ELR (cell line): ENCODE results near the gene CDC42BPG.
A peak's percentile ranks its signal among the peaks of the same experiment; 100 is the strongest.
"Not testable (repeated sequence)": the region's sequence is repeated elsewhere in the genome, so short reads cannot be mapped to it uniquely, and the experiment has no call there.

Experiments used
- DNase-seq: peaks from one replicate; pipeline ENCODE4 v3.0.0-alpha.2; 2015; ENCODE audit warnings: low read depth

The CDC42BPG gene

DNA sequence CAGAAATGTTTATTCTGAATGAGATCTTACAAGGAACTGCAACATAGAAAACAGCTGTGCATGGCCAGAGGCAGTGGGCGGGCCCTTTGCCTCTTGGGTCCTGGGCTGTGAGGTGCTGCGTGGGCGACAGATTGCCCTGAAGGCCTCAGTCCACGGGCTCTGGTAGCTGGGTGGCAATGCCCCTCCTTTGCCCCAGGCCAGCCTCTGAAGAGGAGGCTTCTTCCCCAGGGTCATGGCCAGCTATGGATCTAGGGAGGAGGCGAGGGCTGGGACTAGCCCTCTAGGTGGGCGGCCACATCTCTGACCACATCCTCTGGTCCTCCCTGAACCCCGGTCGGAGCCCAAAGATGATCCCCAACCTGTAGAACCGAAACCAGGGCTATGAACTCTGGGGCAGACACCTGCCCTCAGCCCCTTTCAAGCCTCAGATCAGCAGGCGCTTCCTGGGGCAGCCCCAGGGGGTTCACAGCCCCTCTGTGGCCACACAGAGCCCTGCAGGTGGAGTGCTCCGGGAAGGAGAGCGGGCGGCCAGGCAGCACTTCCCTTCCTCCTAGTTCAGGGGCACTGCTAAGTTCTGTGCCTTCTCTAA is 6.6 kb upstream of the CDC42BPG start:
- DNase-seq, result peak; percentile 56

DNA sequence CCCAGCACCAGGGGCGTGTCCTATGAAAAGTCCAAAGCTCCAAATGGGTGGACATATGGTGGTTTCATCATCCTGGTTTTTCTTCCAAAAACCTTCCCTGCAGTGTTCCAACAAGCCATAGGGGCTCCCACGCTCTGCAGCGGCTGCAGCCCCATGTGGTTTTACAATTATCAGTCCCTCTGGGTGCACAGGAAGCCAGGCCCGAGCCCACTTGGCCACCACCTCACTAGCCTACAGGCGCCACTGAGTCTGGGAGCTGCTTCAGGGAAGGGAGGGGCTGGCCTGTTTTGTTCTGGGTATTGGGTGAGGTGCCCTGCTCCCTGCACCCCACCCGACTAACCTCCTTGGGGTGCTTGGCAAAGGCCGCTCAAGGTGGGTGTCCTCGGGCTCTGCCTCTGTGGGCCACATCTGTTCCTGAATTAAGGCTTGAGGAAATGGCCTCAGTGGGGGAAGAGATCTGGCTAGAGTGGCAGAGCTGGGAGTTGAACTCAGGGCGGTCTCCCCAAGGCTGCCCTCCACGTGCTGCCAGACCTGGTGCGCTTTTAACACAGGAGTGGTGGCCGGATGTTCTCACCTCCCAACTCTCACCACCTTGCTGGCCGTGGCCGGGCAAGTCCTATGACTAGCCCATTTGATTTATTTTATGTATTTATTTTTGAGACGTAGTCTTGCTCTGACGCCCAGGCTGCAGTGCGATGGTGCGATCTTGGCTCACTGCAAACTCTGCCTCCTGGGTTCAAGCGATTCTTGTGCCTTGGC is 5.3 kb upstream of the CDC42BPG start:
- DNase-seq, result peak; percentile 40

DNA sequence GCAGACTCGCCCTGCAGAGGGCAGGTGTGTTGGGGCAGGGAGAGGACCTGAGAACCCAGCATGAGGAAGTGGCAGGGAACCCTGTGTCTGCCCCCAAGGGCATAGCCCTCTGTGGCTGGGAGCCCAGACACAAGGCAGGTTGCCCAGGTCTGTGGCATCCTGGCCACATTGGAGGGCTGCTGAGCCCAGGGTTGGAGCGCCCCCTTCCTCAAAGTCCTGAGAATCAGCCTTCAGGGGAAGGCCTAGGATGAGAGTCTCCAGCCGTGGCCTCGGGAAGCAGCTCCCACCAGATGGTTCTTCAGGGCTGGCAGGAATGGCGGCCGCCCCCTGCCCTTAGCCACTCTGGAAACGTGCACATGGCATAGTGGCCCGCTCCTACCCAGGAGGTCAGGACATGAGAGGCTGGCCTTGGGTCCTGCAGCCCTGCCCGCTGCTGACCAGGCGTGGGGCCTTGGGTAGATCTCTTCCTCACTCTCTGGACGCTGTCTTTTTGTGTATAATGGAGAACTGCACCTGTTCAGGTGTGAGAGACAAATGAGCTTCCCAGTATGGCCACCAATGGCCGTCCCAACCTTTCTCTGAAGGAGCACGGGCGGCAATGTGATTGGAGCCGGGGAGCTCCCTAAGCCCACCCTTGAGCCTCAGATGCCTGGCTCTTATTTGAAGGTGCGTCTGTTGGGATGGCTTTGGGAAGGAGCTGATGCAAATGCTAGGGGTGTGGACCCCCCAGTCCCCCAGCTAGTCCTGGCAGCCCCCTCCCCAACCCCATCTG is 4.6 kb upstream of the CDC42BPG start:
- no peak for DNase-seq

DNA sequence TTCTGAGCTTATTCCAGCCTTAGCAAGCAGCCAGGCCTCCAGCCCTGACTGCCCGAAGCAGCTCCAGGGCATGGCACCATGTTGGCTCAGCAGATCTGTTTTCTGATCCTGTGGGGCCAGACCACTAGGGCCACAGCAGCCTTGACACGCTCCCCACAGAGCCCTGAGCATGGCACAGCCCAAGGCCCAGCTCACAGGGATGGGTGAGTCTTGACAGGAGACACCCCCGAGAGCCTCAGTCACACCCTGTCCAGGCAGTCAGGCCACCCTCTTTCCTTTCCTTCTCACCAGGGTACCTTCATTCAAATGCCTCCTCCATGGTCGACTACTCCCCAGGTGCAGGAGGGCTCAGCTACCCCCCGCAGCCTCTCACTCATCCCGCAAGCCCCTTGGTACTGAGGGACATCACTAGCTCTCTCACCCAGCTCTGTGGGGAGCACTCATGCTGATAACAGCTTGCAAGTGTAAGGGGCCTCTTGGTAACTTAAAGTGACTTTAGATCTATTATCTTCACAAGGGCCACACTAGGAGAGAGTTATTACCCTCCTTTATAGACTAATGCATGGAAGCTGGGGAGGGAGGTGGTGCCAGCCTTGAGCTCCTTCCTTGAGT is 3.9 kb upstream of the CDC42BPG start:
- no peak for DNase-seq

DNA sequence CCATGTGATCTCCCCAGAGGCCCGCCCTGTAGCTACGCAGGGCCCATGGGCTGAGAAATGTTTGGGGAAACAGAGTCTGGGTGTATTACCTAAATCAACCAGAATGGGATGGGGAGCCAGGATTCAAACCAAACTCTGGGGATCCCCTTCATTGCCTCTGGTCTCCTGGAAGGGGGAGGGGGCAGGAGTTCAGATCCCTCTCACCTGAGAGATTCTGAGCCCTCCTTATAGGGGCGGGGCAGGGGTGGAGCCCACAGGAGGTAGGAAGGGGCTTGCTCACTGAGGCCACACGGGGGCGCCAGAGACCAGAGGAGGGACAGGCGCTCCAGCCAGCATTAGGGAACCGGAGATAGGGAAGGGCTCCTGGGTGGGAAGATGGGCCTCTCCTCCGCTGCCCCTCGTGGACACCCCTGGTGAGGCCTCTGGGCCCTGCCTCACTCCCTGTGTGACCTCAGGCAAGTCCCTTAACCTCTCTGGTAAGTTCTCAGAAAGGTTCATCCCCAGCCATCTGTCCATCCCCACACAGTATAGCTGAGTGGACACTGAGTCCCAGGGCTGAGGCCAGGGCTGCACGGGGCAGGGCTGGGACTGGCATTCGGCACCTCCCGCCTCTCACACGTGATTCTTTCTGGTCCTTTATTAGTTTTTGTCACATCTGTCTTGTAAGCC is 2.7 kb upstream of the CDC42BPG start:
- peak; percentile 93 for DNase-seq

DNA sequence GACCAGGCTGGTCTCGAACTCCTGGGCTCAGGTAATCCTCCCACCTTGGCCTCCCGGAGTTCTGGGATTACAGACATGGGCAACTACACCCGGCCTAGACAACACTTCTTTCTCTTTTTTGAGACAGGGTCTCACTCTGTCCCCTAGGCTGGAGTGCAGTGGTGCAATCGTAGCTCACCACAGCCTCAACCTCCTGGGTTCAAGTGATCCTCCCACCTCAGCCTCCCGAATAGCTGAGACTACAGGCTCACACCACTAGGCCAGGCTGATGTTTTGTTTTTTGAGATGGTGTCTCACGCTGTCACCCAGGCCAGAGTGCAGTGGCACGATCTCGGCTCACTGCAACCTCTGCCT is 1.3 kb upstream of the CDC42BPG start:
- not testable (repeated sequence) for DNase-seq

DNA sequence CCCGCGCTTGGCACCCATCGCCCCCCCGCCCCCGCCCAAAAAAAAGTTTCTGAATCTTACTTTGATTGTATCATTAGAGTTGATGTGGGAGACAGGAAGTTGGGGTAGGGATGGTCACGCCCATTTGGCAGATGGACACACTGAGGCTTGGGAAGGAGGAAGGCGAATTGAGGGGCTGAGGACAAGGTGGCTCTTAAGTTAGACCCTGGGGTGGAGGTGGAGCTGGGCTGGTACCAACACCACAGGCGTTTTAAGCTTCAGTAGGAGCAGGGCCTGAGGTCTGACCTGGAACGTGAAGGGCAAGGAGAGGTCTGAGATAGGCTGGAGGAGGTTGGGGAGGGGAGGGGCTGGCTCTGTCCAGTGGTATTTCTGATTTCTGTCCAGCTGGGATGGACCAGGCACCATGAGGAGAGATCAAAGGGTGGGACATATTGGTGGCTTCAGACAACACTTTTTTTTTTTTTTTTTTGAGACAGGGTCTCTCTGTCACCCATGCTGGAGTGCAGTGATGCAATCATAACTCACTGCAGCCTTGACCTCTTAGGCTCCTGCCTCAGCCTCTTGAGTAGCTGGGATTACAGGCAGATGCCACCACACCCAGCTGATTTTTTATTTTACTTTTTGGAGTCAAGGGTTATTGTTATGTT is 799 bp upstream of the CDC42BPG start:
- no peak for DNase-seq

DNA sequence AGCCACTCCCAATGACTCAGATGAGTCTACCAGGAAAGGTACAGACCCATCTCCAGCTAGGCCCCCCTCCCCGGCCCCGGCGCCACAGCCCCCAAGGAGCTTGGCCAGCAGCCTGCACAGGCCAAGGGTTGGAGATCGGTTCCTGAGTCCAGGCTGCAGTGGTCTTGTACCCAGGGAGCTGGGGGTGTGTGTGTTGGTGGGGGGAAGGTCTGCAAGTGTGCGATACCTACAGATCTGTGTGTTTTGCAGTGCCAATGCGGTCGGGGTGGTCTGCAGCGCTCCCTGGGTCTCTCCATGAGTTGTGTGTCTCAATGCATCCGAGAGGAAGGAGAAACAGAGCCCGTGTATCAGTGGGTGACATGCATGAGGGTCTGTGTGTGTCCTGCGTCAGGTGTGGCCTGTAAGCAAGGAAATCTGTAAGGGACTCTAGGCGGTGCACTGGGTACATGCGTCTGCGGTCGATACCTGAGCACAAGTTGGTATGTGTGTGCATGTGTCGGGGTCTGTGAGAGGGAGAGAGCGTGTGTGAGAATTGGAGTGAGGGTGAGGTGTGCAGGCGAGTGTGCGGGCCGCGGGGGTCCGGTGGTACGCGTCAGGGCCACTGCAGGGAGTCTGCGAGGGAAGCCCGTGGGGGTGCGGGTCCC is 645 bp downstream of the CDC42BPG start:
- DNase-seq, result no peak

DNA sequence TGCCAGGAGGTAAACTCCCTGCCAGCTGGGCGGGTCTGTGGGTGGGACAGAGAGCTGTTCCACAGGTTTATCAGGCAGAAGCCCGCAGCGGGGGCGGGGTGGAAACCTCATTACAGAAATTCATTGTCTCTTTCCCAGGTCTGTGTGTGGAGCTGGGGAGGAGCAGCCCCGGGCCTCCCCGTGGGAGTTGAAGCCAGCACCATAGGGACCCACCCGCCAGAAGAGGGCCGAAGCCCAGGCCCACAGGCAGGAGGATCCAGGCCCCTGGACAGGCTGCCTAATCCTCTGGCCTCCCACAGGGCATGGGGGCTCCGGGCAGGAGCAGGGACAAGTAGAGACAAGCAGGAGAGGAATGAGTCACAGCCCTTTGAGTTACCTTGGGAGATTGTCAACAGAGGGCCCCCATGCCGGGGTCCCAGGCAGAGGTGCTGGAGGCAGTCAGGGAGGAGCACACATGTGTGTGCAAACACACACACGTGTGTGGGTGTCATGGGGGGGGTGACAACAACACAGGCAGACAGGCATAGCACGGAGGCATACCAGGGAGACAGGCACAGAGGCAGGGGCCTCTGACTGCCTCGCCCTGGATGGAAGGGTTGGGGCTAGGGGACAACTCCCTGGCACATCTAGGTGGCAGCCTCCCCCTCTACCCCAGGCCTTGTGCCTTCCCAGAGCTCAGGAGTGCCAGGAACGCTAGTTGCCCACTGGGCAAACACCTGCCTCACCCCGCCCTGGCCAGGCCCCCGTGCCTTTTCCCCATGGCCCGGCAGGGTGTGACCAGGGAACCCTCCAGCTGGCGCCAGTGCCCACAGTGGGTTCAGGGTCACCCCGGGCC is 1.4 kb downstream of the CDC42BPG start:
- DNase-seq, result peak; percentile 30

DNA sequence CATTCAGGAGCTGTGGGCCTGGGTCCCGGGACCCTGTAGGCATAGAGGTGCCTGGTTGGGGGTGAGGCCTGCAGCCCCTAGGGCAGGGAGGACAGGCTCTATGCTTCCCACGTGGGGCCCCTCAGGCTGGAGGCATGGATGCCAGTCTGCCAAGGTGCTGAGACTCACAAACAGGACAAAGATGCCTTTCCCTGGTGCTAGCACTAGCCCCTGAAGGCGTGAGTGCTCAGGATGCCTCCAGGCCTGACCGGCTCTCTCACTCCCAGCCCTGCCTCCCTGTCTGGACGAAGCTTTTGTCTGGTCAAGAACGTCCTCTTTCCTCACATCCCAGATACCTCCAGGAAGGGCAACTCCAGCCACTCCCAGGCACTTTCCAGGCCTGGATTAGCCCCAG is 2.1 kb downstream of the CDC42BPG start:
- peak; percentile 24 for DNase-seq

DNA sequence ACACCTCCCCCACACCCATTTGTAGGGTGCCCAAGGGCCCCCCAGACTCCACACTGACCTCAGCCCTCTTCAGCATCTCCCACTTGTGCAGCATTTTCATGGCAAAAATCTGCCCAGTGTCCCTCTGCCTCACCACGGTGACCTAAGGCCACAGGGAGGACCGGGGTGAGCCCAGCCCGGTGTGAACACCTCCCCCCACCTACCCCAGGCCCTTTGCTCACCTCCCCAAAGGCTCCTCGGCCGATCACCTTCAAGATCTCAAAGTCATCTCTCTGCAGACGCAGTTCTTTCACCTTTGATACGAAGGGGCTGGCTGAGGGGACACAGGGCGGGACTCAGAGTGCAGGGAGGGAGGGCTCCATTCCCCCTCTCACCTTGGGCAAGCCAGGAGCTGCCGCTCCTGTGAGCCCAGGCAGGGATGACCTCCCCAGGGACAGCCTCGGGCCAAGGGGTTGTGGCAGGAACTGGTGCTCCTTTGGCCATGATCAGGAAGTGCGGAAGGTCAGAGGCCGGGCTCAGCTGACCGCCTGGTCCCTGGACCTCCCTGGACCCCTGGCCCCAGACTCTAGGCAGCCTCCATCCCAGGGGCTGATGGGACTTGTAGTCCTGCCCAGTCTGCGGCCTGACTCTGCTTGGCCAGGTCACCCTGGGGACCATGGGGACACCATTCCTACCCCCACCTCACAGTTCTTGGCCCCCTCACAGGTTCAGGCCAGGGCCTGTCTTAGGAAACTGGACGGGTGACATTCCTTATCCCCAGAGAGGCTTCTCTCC is 2.7 kb downstream of the CDC42BPG start:
- no peak for DNase-seq

DNA sequence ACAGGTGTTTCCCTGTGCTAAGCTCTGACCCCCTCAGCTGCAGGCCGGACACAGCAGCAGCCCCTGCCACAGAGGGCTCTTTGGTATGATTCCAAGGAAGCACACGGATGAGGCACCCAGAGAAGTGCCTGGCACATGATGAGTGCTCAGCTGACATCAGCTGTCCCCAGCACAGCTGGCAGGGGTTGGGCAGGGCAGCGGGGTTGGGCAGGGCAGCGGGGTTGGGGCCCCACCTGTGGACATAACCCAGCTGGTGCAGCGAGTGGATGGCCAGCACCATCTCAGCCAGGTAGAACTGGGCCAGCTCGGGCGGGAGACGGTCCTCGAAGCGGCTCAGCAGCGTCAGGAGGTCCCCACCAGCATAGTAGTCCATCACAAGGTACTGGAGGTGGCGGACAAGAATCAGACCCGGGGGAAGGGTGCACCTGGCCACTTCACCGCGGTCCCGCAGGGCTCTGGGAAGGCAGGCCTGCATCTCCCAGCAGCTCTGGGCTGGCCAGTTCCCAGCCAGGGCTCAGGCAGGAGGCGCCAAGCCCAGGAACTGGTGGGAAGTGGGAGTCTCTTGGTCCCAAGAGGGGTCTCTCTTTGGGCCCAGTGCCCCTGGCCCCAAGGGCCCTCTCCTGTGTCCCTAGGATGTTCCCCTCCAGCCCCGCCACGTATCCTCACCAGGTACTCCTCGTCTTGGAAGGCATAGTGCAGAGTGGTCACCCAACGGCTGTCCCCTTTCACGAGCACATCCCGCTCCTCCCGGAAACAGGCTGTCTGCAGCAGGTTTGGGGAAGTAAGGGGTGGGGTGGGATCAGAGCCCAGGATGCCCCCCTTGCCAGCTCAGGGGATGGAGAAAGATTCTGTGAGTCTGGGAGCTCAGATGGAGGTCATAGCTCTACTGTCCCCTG is 4.3 kb downstream of the CDC42BPG start:
- DNase-seq, result no peak

DNA sequence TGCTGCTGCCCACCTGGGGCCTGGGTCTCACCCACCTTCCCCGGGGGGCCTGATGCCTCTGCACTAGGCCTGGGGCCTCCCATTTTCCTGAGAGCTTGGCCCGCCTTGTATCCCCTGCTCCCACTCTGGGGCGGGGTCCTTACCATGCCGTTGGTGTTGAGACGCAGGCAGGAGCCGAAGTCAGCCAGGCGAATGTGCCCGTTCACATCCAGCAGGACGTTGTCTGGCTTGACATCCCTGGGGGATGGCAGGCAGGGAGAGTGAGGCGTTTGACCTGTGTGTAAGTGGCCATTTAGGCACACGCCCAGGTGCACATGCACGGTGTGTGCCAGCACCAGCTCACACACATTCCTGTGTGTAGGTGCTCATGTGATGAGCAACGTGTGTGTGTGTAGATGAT is 5.1 kb downstream of the CDC42BPG start:
- DNase-seq, result no peak

DNA sequence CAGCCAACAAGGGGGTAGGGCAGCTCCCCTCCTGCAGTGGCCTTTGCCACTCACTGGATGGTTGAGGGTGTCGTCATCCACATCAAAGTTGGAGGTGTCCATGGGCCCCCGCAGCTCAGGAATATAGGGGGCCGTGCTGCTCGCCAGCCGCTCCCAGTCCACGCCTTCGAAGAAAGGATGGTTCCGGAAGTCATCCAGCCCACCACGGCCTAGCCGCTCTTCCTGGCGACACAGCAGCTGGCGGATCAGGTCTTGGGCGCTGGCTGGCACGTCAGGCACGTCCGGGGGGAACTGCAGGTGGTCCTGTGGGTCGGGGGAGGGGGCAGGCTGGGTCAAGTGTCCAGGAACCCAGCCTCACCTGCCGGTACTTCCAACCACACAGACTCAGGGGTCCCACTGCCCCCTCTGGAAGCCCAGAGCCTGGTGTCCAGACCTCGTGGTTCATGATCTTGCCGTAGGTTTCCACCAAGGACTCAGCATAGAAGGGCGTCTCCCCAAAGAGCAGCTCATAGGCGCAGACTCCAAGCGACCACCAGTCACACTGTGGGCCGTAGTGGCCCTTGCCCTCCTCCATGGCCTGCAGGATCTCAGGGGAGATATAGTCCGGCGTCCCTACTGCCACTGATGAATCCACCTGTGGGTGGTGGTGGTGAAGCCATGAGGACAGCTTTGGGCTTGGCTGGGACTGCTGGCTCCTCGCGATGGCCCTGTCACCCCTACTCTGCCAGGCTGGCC is 5.7 kb downstream of the CDC42BPG start:
- DNase-seq, result no peak

DNA sequence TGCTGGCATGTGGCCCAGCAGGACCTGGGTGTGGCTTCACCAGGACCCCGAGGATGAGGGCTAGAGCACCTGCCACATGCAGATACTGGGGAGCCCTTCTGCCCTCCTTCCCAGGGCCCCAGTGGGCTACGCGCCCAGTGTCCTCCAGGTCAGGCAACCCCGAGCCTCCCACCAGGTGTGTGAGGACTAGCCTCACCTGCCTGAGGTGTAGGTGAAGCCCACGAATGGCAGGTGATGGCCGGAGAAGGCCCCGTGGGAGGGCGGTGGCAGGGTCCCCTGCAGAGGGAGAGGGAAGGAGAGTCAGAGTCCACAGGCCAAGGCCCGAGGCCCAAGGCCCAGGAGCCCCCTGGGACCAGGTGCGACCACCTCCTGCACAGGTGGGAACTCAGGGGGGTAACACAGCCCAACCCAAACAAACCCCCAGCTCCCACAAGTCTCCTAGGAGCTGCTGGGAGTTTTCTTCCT is 6.5 kb downstream of the CDC42BPG start:
- no peak for DNase-seq

DNA sequence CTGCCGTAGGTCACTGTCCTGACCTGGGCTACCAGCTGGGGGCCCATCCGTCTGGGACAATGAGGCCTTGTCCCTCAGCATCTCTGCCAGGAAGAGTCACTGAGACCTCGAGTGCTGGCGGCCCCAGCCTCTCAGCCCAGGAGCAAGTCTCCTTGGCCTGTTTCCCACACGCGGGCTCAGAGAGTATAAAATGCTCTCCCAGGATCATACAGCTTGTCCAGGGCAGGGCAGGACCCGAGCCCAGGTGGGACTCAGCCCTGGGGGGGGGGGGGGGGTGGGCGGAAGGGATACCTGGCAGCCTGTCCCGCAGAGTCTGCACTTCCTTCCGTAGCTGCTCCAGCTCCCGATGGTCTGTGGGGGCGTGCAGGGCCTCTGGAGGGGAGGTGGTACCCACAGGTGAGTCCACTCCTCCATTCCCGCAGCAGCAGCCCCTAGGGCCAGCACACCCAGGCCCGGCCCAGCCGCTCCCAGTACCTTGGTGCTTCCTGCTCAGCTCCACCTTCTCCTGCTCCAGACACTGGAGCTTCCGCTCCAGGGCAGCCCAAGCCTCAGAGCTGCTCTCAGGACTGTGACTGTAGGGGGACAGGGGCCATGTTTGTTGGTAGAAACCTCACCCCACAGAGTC is 7.9 kb downstream of the CDC42BPG start:
- no peak for DNase-seq
